ENCODE measurements around the gene ALK. TPM values are rescaled to one million over a fixed set of nuclear protein-coding genes. Genes with fewer than 3 reads are reported as not detected.

The ALK gene
- polyA plus RNA-seq, 2 of the 4 experiments (the other 2 are of a cell fraction) = not detected

DNA sequence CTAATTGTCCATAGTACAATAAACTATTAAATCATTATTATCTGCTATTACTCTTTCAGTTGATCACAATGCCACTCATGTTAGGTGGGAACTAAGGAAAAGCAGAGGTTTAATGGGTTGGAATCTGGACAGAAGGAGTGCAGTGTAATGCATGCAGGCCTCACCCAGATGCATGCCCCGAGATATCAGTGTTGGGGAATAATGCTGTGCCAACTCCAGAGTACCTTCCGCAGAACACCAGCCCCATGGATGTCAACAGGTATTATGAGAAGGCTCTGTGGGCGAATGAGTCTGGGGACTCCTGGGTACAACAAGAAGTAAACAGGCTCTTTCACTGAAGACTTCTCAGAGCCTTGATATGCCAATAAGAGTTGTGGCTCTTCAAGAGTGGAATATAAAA, 377.4 kb downstream of the ALK start:
- ChIA-PET CTCF (interaction anchor here (1.0 kb wide), 1 partner anchor 13 kb away, joined by 3 read pairs; no protein-coding TSS in a partner anchor), POLR2A (no interaction called here)
- ATAC-seq = no peak

GRCh38 chr2:29535188-29535587, 386.2 kb downstream of the ALK start:
- H3K27ac ChIP-seq = no peak overlapping the region
- POLR2A ChIA-PET = no interaction called here
- FAIRE-seq (no peak), DNase-seq (ENCODE audit: low read depth in 1 of 2, low spot score in 1 of 2) (no peak), ATAC-seq (no peak)
- TF ChIP-seq ZSCAN20 (CRISPR knock-in tag; IDR thresholded peaks at IDR 0.05) = no peak
- TF ChIP-seq EHF (CRISPR knock-in tag; IDR thresholded peaks at IDR 0.05) = no peak
- TF ChIP-seq, protein P1, sequence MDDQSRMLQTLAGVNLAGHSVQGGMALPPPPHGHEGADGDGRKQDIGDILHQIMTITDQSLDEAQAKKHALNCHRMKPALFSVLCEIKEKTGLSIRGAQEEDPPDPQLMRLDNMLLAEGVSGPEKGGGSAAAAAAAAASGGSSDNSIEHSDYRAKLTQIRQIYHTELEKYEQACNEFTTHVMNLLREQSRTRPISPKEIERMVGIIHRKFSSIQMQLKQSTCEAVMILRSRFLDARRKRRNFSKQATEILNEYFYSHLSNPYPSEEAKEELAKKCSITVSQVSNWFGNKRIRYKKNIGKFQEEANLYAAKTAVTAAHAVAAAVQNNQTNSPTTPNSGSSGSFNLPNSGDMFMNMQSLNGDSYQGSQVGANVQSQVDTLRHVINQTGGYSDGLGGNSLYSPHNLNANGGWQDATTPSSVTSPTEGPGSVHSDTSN (IDR thresholded peaks at IDR 0.05) = no peak
- TF ChIP-seq GATA3 (IDR thresholded peaks at IDR 0.05; ENCODE audit: borderline replicate concordance) = no peak
- TF ChIP-seq KDM5A (IDR thresholded peaks at IDR 0.05) = no peak
- TF ChIP-seq CEBPB (IDR thresholded peaks at IDR 0.05) = no peak
- TF ChIP-seq HEYL (CRISPR knock-in tag; IDR thresholded peaks at IDR 0.05) = no peak
- TF ChIP-seq ELK1 (IDR thresholded peaks at IDR 0.05; ENCODE audit: low read depth, low read length) = no peak
- TF ChIP-seq MAFK (IDR thresholded peaks at IDR 0.05; ENCODE audit: partially characterized antibody) = no peak
- no peak for TF ChIP-seq SREBF2 (IDR thresholded peaks at IDR 0.05)
- H3K9me3 ChIP-seq = no peaks in the 10 kb centered on the region
- H3K4me2 ChIP-seq = no peak overlapping the region
- no peaks in the 10 kb centered on the region for H3K4me1 ChIP-seq
- WGBS (ENCODE audit: missing lambda C conversion rate) = 3% methylated on average over 1 of the region's 1 CpG
- CTCF ChIA-PET = interaction anchor here (0.6 to 0.8 kb wide), 2 partner anchors 18 to 23 kb away, joined by 3 read pairs; no protein-coding TSS in a partner anchor
- no peak overlapping the region for H3K4me3 ChIP-seq

More for the DNA sequence above, 377.4 kb downstream of the ALK start:
- 32% methylated on average over 3 of the region's 3 CpGs for WGBS (ENCODE audit: missing lambda C conversion rate)
- Histone ChIP-seq H3K9me3 (no peaks in the 10 kb centered on the region), H3K4me3 (no peak overlapping the region), H3K4me2 (no peak overlapping the region), H3K4me1 (no peaks in the 10 kb centered on the region), H3K27ac (no peak overlapping the region)
- no peak for FAIRE-seq
- DNase-seq (ENCODE audit: low read depth in 1 of 2, low spot score in 1 of 2) = no peak
- TF ChIP-seq FOSB (CRISPR knock-in tag; IDR thresholded peaks at IDR 0.05) = no peak
- no peak for TF ChIP-seq RFX5 (IDR thresholded peaks at IDR 0.05)
- TF ChIP-seq RAD21 (conservative IDR thresholded peaks at IDR 0.05 in 1 of 2, IDR thresholded peaks at IDR 0.05 in 1 of 2) = no peak
- no peak for TF ChIP-seq EHMT2 (IDR thresholded peaks at IDR 0.05; ENCODE audit: low read depth)
- TF ChIP-seq TFCP2L1 (CRISPR knock-in tag; IDR thresholded peaks at IDR 0.05) = no peak
- no peak for TF ChIP-seq MAZ (IDR thresholded peaks at IDR 0.05; ENCODE audit: borderline replicate concordance, low read depth, low read length)
- TF ChIP-seq CBX8 (IDR thresholded peaks at IDR 0.05) = no peak
- TF ChIP-seq NPAS2 (CRISPR knock-in tag; IDR thresholded peaks at IDR 0.05; ENCODE audit: borderline replicate concordance) = no peak
- TF ChIP-seq HOXA7 (CRISPR knock-in tag; IDR thresholded peaks at IDR 0.05) = no peak
- no peak for TF ChIP-seq HES2 (IDR thresholded peaks at IDR 0.05)
- no peak for TF ChIP-seq ZNF302 (CRISPR knock-in tag; IDR thresholded peaks at IDR 0.05)
- TF ChIP-seq HMGXB4 (CRISPR knock-in tag; IDR thresholded peaks at IDR 0.05; ENCODE audit: borderline replicate concordance) = no peak
- no peak for TF ChIP-seq NFE2L2 (conservative IDR thresholded peaks at IDR 0.05; ENCODE audit: low read length)

All from A549 (cell line).